WTC11 (cell line): ENCODE data around the gene ZCCHC24. TPM values are rescaled to one million over a fixed set of nuclear protein-coding genes. Genes with fewer than 3 reads are reported as not detected.

ENCODE experiments used
- ATAC-seq: fragments of 200-7000 bp; cut with Tn5 transposase; 2 replicates; pipeline ENCODE4 v1.10.0; 2021; ENCODE audit warnings: mild to moderate bottlenecking, moderate library complexity
- CTCF ChIA-PET: fragments of 300-600 bp; sonication (Branson Sonifier 250); formaldehyde crosslinking; loops from one replicate; lab custom pipeline; 2021; ENCODE audit warnings: antibody characterized with exemption; lab: Charles Lee
- POLR2A ChIA-PET: fragments of 350-600 bp; sonication (Branson Sonifier 250); formaldehyde crosslinking; loops from one replicate; lab custom pipeline; 2021; ENCODE audit warnings: antibody characterized with exemption; lab: Charles Lee
- DNase-seq: peaks from one replicate; pipeline ENCODE4 v3.0.0; 2021; ENCODE audit warnings: low spot score
- H3K27ac Mint-ChIP-seq: 2 replicates; pipeline ENCODE4 v1.8.0; 2021; ENCODE audit warnings: mixed read lengths
- H3K27me3 Mint-ChIP-seq: 2 replicates; pipeline ENCODE4 v1.8.0; 2021; ENCODE audit warnings: low read depth, mild to moderate bottlenecking, moderate library complexity, mixed read lengths
- H3K36me3 Mint-ChIP-seq: 2 replicates; pipeline ENCODE4 v1.8.0; 2021; ENCODE audit warnings: mixed read lengths
- H3K4me1 Mint-ChIP-seq: 2 replicates; pipeline ENCODE4 v1.8.0; 2022; ENCODE audit warnings: mixed read lengths
- H3K4me3 Mint-ChIP-seq: 2 replicates; pipeline ENCODE4 v1.8.0; 2021; ENCODE audit warnings: mild to moderate bottlenecking, moderate library complexity, mixed read lengths
- H3K9me3 Mint-ChIP-seq: 2 replicates; pipeline ENCODE4 v1.8.0; 2021; ENCODE audit warnings: mixed read lengths
- CBFB ChIP-seq: sonication (generic); formaldehyde crosslinking; IDR thresholded peaks from 2 replicates; pipeline ENCODE4 v1.8.1; 2022; ENCODE audit warnings: mild to moderate bottlenecking, low read depth, missing genetic modification reagents
- CREM ChIP-seq: sonication (generic); formaldehyde crosslinking; IDR thresholded peaks from 2 replicates; pipeline ENCODE4 v1.8.1; 2022; ENCODE audit warnings: mild to moderate bottlenecking, missing genetic modification reagents, moderate library complexity
- ETV6 ChIP-seq: sonication (generic); formaldehyde crosslinking; IDR thresholded peaks from 2 replicates; pipeline ENCODE4 v1.8.1; 2022; ENCODE audit warnings: mild to moderate bottlenecking, missing genetic modification reagents
- GABPB1 ChIP-seq: sonication (generic); formaldehyde crosslinking; IDR thresholded peaks from 2 replicates; pipeline ENCODE4 v1.8.1; 2023; ENCODE audit warnings: mild to moderate bottlenecking, missing genetic modification reagents
- HMGA2 ChIP-seq: fragments of 250-450 bp; sonication (Bioruptor Pico); IDR thresholded peaks from 2 replicates; pipeline ENCODE4 v1.4.0; 2021; ENCODE audit warnings: mild to moderate bottlenecking, moderate library complexity
- MYBL2 ChIP-seq: sonication (generic); formaldehyde crosslinking; IDR thresholded peaks from 2 replicates; pipeline ENCODE4 v1.8.1; 2023; ENCODE audit warnings: mild to moderate bottlenecking, moderate library complexity, missing genetic modification reagents
- NFE2L1 ChIP-seq: sonication (generic); formaldehyde crosslinking; IDR thresholded peaks from 2 replicates; pipeline ENCODE4 v1.8.1; 2023; ENCODE audit warnings: missing genetic modification reagents
- NFYB ChIP-seq: sonication (generic); formaldehyde crosslinking; conservative IDR thresholded peaks from 2 replicates; pipeline ENCODE4 v1.8.0; 2022; ENCODE audit warnings: low read depth, missing genetic modification reagents
- NR2C2 ChIP-seq: sonication (generic); formaldehyde crosslinking; IDR thresholded peaks from 2 replicates; pipeline ENCODE4 v1.8.0; 2022; ENCODE audit warnings: mild to moderate bottlenecking, missing genetic modification reagents
- OVOL2 ChIP-seq: fragments of 250-450 bp; sonication (Bioruptor Pico); IDR thresholded peaks from 2 replicates; pipeline ENCODE4 v1.9.0; 2021; ENCODE audit warnings: mild to moderate bottlenecking, borderline replicate concordance
- SP1 ChIP-seq: sonication (generic); formaldehyde crosslinking; conservative IDR thresholded peaks from 2 replicates; pipeline ENCODE4 v1.8.1; 2022; ENCODE audit warnings: missing genetic modification reagents
- TEAD1 ChIP-seq: sonication (generic); formaldehyde crosslinking; IDR thresholded peaks from 2 replicates; pipeline ENCODE4 v1.8.0; 2022; ENCODE audit warnings: mild to moderate bottlenecking, missing genetic modification reagents
- ZNF121 ChIP-seq: sonication (generic); formaldehyde crosslinking; IDR thresholded peaks from 2 replicates; pipeline ENCODE4 v1.8.0; 2023; ENCODE audit warnings: missing genetic modification reagents
- ZNF219 ChIP-seq: sonication (generic); formaldehyde crosslinking; IDR thresholded peaks from 2 replicates; pipeline ENCODE4 v1.8.0; 2023; ENCODE audit warnings: missing genetic modification reagents, mild to moderate bottlenecking, borderline replicate concordance
- ZNF416 ChIP-seq: fragments of 250-450 bp; sonication (Bioruptor Pico); IDR thresholded peaks from 2 replicates; pipeline ENCODE4 v1.9.0; 2021; ENCODE audit warnings: mild to moderate bottlenecking, inconsistent platforms
- total RNA-seq: library from RNA; stranded (reverse); gene quantifications from 3 replicates; pipeline ENCODE4 v1.2.3, GENCODE V29; 2021
- TF ChIP-seq, protein P1 (sequence below): sonication (generic); formaldehyde crosslinking; conservative IDR thresholded peaks from 2 replicates; pipeline ENCODE4 v1.8.1; 2022; ENCODE audit warnings: mild to moderate bottlenecking, missing genetic modification reagents
- TF ChIP-seq, protein P2 (sequence below): sonication (generic); formaldehyde crosslinking; IDR thresholded peaks from 2 replicates; pipeline ENCODE4 v1.8.1; 2022; ENCODE audit warnings: low read depth, missing genetic modification reagents, borderline replicate concordance
- TF ChIP-seq, protein P3 (sequence below): sonication (generic); formaldehyde crosslinking; IDR thresholded peaks from 2 replicates; pipeline ENCODE4 v1.8.1; 2023; ENCODE audit warnings: mild to moderate bottlenecking, missing genetic modification reagents
- TF ChIP-seq, protein P4 (sequence below): sonication (generic); formaldehyde crosslinking; IDR thresholded peaks from 2 replicates; pipeline ENCODE4 v1.8.0; 2022; ENCODE audit warnings: mild to moderate bottlenecking, missing genetic modification reagents
- TF ChIP-seq, protein P5 (sequence below): sonication (generic); formaldehyde crosslinking; IDR thresholded peaks from 2 replicates; pipeline ENCODE4 v1.8.0; 2023; ENCODE audit warnings: mild to moderate bottlenecking, missing genetic modification reagents
- TF ChIP-seq, protein P6 (sequence below): sonication (generic); formaldehyde crosslinking; IDR thresholded peaks from 2 replicates; pipeline ENCODE4 v1.8.0; 2022; ENCODE audit warnings: mild to moderate bottlenecking, missing genetic modification reagents

The ZCCHC24 gene
- total RNA-seq, 1 experiment from 2014 or later = 7.7 TPM

DNA sequence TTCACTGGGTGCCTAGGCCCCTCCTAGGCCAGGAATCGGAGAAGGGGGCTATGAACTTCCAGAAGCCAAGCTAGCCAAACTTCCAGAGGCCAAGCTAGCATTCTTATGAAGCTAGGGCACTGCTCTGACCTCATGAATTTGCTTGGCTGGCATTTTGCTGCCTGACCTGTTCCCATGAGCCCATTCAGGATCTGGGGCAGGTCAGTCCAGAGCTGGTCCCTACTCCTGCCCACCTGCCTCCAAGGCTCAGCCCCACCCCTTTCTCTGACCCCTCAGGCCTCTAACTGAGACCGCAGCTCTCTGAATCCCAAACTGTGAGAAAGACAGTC, 99.4 kb downstream of the ZCCHC24 start:
- ATAC-seq = no peak
- Mint-ChIP-seq H3K4me3 (no peak overlapping the region), H3K9me3 (no peaks in the 10 kb centered on the region), H3K36me3 (peaks cover 11% of the 10 kb centered on the region), H3K27me3 (no peaks in the 10 kb centered on the region), H3K27ac (no peak overlapping the region), H3K4me1 (peaks cover 8% of the 10 kb centered on the region)
- no peak for DNase-seq
- ChIA-PET POLR2A (no interaction called here), CTCF (interaction anchor here (1.1 to 3.8 kb wide), 8 partner anchors 11 to 140 kb away, joined by 3 to 21 read pairs (median 8); partner anchors contain the start of gene ZCCHC24)
- TF ChIP-seq, protein P1, sequence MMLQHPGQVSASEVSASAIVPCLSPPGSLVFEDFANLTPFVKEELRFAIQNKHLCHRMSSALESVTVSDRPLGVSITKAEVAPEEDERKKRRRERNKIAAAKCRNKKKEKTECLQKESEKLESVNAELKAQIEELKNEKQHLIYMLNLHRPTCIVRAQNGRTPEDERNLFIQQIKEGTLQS = no peak
- TF ChIP-seq NFE2L1 (CRISPR knock-in tag) = no peak
- TF ChIP-seq ZNF219 = no peak
- TF ChIP-seq MYBL2 = no peak
- TF ChIP-seq ZNF416 = no peak
- no peak for TF ChIP-seq NFYB (CRISPR knock-in tag)
- TF ChIP-seq, protein P2, sequence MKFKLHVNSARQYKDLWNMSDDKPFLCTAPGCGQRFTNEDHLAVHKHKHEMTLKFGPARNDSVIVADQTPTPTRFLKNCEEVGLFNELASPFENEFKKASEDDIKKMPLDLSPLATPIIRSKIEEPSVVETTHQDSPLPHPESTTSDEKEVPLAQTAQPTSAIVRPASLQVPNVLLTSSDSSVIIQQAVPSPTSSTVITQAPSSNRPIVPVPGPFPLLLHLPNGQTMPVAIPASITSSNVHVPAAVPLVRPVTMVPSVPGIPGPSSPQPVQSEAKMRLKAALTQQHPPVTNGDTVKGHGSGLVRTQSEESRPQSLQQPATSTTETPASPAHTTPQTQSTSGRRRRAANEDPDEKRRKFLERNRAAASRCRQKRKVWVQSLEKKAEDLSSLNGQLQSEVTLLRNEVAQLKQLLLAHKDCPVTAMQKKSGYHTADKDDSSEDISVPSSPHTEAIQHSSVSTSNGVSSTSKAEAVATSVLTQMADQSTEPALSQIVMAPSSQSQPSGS = no peak
- TF ChIP-seq, protein P3, sequence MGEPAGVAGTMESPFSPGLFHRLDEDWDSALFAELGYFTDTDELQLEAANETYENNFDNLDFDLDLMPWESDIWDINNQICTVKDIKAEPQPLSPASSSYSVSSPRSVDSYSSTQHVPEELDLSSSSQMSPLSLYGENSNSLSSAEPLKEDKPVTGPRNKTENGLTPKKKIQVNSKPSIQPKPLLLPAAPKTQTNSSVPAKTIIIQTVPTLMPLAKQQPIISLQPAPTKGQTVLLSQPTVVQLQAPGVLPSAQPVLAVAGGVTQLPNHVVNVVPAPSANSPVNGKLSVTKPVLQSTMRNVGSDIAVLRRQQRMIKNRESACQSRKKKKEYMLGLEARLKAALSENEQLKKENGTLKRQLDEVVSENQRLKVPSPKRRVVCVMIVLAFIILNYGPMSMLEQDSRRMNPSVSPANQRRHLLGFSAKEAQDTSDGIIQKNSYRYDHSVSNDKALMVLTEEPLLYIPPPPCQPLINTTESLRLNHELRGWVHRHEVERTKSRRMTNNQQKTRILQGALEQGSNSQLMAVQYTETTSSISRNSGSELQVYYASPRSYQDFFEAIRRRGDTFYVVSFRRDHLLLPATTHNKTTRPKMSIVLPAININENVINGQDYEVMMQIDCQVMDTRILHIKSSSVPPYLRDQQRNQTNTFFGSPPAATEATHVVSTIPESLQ (CRISPR knock-in tag) = no peak

DNA sequence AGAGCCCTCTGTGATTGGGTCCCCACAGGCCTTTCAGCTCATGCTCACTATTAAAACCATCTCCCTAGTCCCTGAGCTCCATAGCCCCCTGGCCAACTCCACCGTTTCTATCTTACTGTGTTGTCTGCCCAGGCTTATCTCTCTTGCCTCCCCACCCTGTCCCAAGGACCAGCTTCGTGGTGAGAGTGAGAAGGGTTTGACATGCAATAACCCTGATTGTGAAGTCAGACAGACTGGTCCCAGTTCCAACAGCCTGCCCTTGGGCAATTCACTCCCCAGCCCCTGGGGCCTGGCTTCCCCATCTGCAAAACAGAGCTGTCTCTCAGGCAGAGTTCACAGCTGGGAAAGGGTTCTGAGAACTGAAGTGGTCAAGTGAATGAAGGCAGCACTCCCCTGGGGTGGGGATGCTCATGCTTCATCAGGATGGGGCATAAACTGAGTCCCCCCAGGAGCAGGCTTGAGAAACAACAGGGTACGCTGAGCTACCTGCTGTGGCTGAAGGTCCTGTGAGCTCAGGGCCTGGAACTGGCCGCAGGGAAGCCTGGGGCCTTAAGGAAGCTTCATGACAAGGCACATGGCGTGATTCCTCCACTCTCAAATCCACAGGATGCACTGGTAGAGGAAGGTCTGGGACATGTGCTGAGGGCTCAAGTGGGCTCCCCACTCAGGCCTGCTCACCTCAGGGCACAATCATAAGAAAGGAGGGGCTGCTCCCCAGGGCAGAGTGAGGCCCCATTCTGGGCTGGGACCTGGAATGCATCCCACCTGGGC, 100.0 kb downstream of the ZCCHC24 start:
- Mint-ChIP-seq H3K36me3 (peaks cover 10% of the 10 kb centered on the region), H3K27me3 (no peaks in the 10 kb centered on the region), H3K4me1 (peaks cover 8% of the 10 kb centered on the region), H3K4me3 (no peak overlapping the region), H3K9me3 (no peaks in the 10 kb centered on the region), H3K27ac (no peak overlapping the region)
- DNase-seq = no peak
- peak; percentile 72 for TF ChIP-seq GABPB1 (CRISPR knock-in tag)
- TF ChIP-seq HMGA2 = no peak
- ChIA-PET CTCF (interaction anchor here (1.0 to 2.3 kb wide), 7 partner anchors 8 to 142 kb away, joined by 3 to 12 read pairs (median 5); partner anchors contain the start of gene ZCCHC24), POLR2A (no interaction called here)
- ATAC-seq = no peak

DNA sequence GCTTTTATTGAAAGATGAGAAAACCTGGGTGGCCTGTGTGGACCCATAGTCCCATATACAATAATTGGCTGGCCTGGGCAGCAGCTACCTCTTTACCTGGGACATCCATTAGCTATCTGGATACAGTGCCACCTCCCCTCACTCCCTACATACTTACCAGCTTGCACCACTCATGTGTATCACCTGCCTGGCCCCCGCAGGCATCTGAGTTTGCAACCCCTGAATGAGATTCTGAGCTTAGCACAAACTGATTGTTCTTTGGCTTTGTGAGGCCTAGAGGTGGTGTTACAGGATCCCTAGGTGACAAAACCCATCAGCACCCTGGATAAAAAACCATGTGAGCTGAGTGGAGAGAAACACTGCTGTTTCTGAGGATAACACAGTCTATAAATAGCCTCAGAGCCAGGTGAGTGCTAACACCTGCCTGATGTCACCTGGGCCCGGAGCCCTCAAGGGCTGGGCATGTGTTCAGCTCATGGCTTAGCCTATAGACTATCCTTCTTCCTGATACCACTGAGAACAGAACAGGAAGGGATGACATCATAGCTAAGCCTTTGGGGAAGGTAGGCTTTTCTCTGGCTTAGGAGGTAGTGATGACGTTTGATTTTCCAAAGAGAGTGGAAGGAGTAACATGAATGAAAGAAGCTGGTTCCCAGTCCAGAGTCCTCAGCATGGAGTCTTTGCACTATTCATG, 100.8 kb downstream of the ZCCHC24 start:
- Mint-ChIP-seq H3K27ac (no peak overlapping the region), H3K27me3 (no peaks in the 10 kb centered on the region; the same call in 1 of the 2 replicates), H3K36me3 (peaks cover 2% of the 10 kb centered on the region), H3K4me3 (no peak overlapping the region), H3K9me3 (no peaks in the 10 kb centered on the region), H3K4me1 (peaks cover 8% of the 10 kb centered on the region)
- ChIA-PET POLR2A (no interaction called here), CTCF (interaction anchor here (1.0 to 1.2 kb wide), 5 partner anchors 8 to 143 kb away, joined by 3 to 5 read pairs (median 3); no protein-coding TSS in a partner anchor)
- DNase-seq = no peak
- no peak for ATAC-seq
- TF ChIP-seq, protein P4, sequence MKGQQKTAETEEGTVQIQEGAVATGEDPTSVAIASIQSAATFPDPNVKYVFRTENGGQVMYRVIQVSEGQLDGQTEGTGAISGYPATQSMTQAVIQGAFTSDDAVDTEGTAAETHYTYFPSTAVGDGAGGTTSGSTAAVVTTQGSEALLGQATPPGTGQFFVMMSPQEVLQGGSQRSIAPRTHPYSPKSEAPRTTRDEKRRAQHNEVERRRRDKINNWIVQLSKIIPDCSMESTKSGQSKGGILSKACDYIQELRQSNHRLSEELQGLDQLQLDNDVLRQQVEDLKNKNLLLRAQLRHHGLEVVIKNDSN (CRISPR knock-in tag) = no peak
- TF ChIP-seq CREM (CRISPR knock-in tag) (no peak), SP1 (no peak), NFE2L1 (CRISPR knock-in tag) (no peak), ETV6 (CRISPR knock-in tag) (no peak), ZNF219 (no peak), TEAD1 (CRISPR knock-in tag) (no peak), NR2C2 (no peak), CBFB (CRISPR knock-in tag) (no peak), ZNF121 (CRISPR knock-in tag) (no peak), OVOL2 (CRISPR knock-in tag) (no peak)
- TF ChIP-seq, protein P2 = no peak
- TF ChIP-seq, protein P5, sequence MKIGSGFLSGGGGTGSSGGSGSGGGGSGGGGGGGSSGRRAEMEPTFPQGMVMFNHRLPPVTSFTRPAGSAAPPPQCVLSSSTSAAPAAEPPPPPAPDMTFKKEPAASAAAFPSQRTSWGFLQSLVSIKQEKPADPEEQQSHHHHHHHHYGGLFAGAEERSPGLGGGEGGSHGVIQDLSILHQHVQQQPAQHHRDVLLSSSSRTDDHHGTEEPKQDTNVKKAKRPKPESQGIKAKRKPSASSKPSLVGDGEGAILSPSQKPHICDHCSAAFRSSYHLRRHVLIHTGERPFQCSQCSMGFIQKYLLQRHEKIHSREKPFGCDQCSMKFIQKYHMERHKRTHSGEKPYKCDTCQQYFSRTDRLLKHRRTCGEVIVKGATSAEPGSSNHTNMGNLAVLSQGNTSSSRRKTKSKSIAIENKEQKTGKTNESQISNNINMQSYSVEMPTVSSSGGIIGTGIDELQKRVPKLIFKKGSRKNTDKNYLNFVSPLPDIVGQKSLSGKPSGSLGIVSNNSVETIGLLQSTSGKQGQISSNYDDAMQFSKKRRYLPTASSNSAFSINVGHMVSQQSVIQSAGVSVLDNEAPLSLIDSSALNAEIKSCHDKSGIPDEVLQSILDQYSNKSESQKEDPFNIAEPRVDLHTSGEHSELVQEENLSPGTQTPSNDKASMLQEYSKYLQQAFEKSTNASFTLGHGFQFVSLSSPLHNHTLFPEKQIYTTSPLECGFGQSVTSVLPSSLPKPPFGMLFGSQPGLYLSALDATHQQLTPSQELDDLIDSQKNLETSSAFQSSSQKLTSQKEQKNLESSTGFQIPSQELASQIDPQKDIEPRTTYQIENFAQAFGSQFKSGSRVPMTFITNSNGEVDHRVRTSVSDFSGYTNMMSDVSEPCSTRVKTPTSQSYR (CRISPR knock-in tag) = no peak
- TF ChIP-seq, protein P6, sequence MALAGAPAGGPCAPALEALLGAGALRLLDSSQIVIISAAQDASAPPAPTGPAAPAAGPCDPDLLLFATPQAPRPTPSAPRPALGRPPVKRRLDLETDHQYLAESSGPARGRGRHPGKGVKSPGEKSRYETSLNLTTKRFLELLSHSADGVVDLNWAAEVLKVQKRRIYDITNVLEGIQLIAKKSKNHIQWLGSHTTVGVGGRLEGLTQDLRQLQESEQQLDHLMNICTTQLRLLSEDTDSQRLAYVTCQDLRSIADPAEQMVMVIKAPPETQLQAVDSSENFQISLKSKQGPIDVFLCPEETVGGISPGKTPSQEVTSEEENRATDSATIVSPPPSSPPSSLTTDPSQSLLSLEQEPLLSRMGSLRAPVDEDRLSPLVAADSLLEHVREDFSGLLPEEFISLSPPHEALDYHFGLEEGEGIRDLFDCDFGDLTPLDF (CRISPR knock-in tag) = no peak
